Stimulated activated CD4-positive, alpha-beta T cell treated with anti-CD3 and anti-CD28 coated beads, Interleukin-15, amount 100 ng/mL, for 1 hour (primary cell): ENCODE data around the gene YEATS4.

Source experiments
- DNase-seq, 2 donors: peaks; one replicate each; pipeline ENCODE4 v3.0.0-alpha.2; 2020; ENCODE audit warnings: low read depth in 1 of 2, low spot score in 1 of 2

Gene YEATS4

GRCh38 chr12:69389831-69390230 is 30.3 kb downstream of the YEATS4 start:
- no peak for DNase-seq

- DNase-seq: no peak
These were observed 32.8 kb downstream of the YEATS4 start for GRCh38 chr12:69392179-69392928.

- DNase-seq: no peak
These were observed 36.5 kb downstream of the YEATS4 start for GRCh38 chr12:69396041-69396440.

GRCh38 chr12:69396963-69397362 is 37.4 kb downstream of the YEATS4 start:
- no peak for DNase-seq

- no peak for DNase-seq
These were observed 38.4 kb downstream of the YEATS4 start for GRCh38 chr12:69397978-69398377.

- DNase-seq: no peak
These were observed 42.4 kb downstream of the YEATS4 start for GRCh38 chr12:69401940-69402339.

- DNase-seq: no peak
These were observed 45.5 kb downstream of the YEATS4 start for GRCh38 chr12:69404851-69405565.

GRCh38 chr12:69405566-69405865 is 46.0 kb downstream of the YEATS4 start:
- DNase-seq: no peak

GRCh38 chr12:69406217-69406616 is 46.7 kb downstream of the YEATS4 start:
- DNase-seq: no peak

- no peak for DNase-seq
These were observed 51.0 kb downstream of the YEATS4 start for GRCh38 chr12:69410571-69410970.

GRCh38 chr12:69412655-69413054 is 53.1 kb downstream of the YEATS4 start:
- DNase-seq: no peak

GRCh38 chr12:69415471-69416275 is 56.1 kb downstream of the YEATS4 start:
- no peak for DNase-seq

GRCh38 chr12:69417231-69417630 is 57.7 kb downstream of the YEATS4 start:
- no peak for DNase-seq

GRCh38 chr12:69417741-69418167 is 58.2 kb downstream of the YEATS4 start:
- no peak for DNase-seq

GRCh38 chr12:69419701-69420100 is 60.2 kb downstream of the YEATS4 start:
- DNase-seq: no peak

- DNase-seq: no peak
These were observed 62.0 kb downstream of the YEATS4 start for GRCh38 chr12:69421548-69421947.

- DNase-seq: no peak
These were observed 63.7 kb downstream of the YEATS4 start for GRCh38 chr12:69423037-69423905.

- DNase-seq: no peak
These were observed 65.9 kb downstream of the YEATS4 start for GRCh38 chr12:69425417-69425816.

GRCh38 chr12:69428351-69429073 is 69.0 kb downstream of the YEATS4 start:
- no peak for DNase-seq

- no peak for DNase-seq
These were observed 71.5 kb downstream of the YEATS4 start for GRCh38 chr12:69430942-69431590.
